GM18517 (cell line): ENCODE results near the gene VPS50.

ENCODE experiments used
- ATAC-seq: cut with Tn5 transposase; IDR thresholded peaks from one replicate; pipeline ENCODE4 v1.9.1; 2021; ENCODE audit warnings: mild to moderate bottlenecking, moderate library complexity; ENCODE audit not compliant: unreplicated experiment

VPS50 gene

DNA sequence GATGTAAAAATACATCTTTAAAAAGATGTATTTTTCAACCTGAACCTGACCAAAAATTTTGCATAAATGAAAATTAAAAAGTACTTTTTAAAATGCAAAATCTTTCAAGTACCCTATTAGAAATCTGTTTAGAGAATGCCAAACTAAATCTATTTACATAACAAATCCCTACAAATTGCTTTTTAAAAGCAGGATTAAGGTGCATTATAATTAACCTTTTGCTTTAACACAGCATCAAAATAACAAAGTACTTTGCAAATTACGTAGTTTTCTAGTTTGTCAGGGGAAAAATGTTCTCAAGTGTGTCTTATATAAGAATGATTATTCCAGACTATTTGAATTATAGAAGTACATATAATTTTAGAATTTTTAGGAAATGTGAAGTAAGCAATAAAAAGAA lies 160.8 kb downstream of the VPS50 start:
- ATAC-seq = no peak

GRCh38 chr7:93399642-93400041 lies 167.5 kb downstream of the VPS50 start:
- ATAC-seq = no peak

- ATAC-seq = no peak
Measured at GRCh38 chr7:93402944-93403343, 170.8 kb downstream of the VPS50 start.

GRCh38 chr7:93407239-93407638 lies 175.1 kb downstream of the VPS50 start:
- no peak for ATAC-seq

DNA sequence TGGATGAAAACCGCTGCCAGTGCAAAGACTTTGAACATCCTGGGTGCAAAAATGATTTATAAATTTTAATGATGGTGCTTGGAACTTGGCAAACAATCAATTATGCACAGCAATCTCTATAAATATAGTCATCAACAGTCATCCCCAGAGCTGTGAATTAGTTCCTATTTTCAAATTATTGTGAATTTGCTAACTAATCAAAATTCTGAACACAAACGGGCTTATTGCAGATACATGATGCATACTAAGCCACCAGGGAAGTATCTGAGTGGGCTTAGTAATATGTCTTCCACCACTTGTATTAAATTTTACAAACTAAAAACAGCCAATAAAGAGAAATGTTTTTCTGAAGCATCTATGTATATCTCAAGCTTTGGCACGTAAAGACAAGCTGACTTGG lies 177.2 kb downstream of the VPS50 start:
- no peak for ATAC-seq
